GM23338 (cell line): ENCODE measurements around the gene ADGRD1.

Source experiments
- EZH2 ChIP-seq: fragments of 200-600 bp; sonication (generic); IDR thresholded peaks from one replicate; pipeline ENCODE4 v1.8.0; 2017; ENCODE audit warnings: antibody characterized with exemption, mild to moderate bottlenecking, low read depth; ENCODE audit not compliant: unreplicated experiment
- EZH2phosphoT487 ChIP-seq: fragments of 200-600 bp; sonication (generic); IDR thresholded peaks from one replicate; pipeline ENCODE4 v1.8.1; 2018; ENCODE audit warnings: antibody characterized with exemption; ENCODE audit not compliant: unreplicated experiment
- POLR2AphosphoS5 ChIP-seq: IDR thresholded peaks from 2 replicates; pipeline ENCODE4 v1.6.1; 2016; ENCODE audit warnings: antibody characterized with exemption, low read depth
- TF ChIP-seq, protein P1 (sequence below): IDR thresholded peaks from 2 replicates; pipeline ENCODE4 v1.6.1; 2016; ENCODE audit warnings: antibody characterized with exemption

DNA sequence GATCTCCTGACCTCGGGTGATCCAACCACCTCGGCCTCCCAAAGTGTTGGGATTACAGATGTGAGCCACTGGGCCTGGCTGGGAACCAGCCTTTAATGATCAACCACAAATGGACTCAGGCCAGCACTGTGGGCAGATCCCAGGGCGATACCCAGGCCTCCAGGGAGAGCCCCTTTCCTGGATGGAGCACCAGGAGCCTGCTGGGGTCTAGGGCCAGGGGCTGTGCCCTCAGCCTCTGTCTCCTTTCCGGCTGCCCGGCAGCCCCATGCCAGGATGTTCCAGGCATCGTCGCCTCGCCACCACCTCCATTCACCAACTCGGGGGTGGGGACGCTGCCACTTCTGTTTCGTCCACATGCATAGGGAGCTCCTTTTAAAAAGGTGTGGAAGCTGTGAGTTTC is 2.3 kb downstream of the ADGRD1 start:
- no peak for TF ChIP-seq EZH2
- TF ChIP-seq, protein P1, sequence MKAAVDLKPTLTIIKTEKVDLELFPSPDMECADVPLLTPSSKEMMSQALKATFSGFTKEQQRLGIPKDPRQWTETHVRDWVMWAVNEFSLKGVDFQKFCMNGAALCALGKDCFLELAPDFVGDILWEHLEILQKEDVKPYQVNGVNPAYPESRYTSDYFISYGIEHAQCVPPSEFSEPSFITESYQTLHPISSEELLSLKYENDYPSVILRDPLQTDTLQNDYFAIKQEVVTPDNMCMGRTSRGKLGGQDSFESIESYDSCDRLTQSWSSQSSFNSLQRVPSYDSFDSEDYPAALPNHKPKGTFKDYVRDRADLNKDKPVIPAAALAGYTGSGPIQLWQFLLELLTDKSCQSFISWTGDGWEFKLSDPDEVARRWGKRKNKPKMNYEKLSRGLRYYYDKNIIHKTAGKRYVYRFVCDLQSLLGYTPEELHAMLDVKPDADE = no peak
- no peak for TF ChIP-seq POLR2AphosphoS5
- TF ChIP-seq EZH2phosphoT487 = no peak
